ENCODE measurements around the gene GALR2.

DNA sequence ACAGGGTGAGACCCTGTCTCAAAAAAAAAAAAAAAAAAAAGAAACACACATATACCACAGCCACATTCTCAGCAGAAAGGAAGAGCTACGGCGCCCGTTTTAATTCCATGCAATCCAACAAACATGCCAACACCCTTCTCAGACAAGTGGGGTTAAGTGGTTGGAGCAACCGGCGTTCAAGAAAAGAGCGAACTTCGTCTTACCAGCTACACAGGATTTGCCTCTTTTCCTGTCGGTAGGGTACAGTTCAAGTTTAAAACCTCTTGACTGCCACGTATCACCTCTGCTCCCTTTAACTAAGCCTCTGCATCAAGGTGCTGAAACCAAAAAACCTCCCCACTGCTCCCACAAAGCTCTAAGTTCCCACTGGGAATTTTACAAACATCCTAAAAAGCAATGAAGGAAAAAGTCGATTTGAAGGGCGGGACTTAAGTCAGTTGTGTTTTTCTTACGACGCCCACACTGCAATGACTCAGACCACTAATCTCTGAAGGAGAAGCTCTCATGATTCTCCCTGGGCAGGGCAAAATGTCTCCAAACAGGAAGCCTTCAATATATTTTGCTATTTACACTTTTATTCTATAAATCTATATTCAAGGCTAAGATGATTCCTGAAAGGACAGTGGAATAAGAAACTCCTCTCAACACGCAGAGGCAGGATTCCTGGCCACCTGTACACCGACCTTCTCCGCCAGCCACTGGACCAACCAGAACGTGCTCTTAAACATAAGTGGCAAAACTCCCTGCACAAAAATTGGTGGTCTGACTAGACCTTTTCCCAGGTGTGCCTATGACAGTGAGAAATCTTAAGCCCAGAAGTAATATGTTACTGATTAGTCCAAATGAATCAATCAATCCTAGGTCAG, 21.1 kb upstream of the GALR2 start:
- TF ChIP-seq, protein P1, sequence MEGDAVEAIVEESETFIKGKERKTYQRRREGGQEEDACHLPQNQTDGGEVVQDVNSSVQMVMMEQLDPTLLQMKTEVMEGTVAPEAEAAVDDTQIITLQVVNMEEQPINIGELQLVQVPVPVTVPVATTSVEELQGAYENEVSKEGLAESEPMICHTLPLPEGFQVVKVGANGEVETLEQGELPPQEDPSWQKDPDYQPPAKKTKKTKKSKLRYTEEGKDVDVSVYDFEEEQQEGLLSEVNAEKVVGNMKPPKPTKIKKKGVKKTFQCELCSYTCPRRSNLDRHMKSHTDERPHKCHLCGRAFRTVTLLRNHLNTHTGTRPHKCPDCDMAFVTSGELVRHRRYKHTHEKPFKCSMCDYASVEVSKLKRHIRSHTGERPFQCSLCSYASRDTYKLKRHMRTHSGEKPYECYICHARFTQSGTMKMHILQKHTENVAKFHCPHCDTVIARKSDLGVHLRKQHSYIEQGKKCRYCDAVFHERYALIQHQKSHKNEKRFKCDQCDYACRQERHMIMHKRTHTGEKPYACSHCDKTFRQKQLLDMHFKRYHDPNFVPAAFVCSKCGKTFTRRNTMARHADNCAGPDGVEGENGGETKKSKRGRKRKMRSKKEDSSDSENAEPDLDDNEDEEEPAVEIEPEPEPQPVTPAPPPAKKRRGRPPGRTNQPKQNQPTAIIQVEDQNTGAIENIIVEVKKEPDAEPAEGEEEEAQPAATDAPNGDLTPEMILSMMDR (IDR thresholded peaks at IDR 0.05): no peak
- TF ChIP-seq POLR2A (IDR thresholded peaks at IDR 0.05) (no peak), POLR2AphosphoS5 (IDR thresholded peaks at IDR 0.05) (no peak)
